HG03025 (cell line): ENCODE data around the gene BCKDHA.
"Not testable (repeated sequence)": the region's sequence is repeated elsewhere in the genome, so short reads cannot be mapped to it uniquely, and the experiment has no call there.

Source experiments
- ATAC-seq: cut with Tn5 transposase; IDR thresholded peaks from one replicate; pipeline ENCODE4 v1.9.1; 2021; ENCODE audit warnings: mild to moderate bottlenecking, moderate library complexity; ENCODE audit not compliant: unreplicated experiment, low FRiP score

BCKDHA gene

GRCh38 chr19:41401483-41401882, 3.9 kb downstream of the BCKDHA start:
- ATAC-seq = no peak

- no peak for ATAC-seq
These were observed 4.4 kb downstream of the BCKDHA start for GRCh38 chr19:41402010-41402409.

GRCh38 chr19:41403181-41403970, 5.8 kb downstream of the BCKDHA start:
- ATAC-seq = no peak

GRCh38 chr19:41405776-41406175, 8.2 kb downstream of the BCKDHA start:
- ATAC-seq = no peak

- no peak for ATAC-seq
These were observed 9.7 kb downstream of the BCKDHA start for GRCh38 chr19:41407271-41407670.

GRCh38 chr19:41408256-41408655, 10.6 kb downstream of the BCKDHA start:
- no peak for ATAC-seq

- not testable (repeated sequence) for ATAC-seq
These were observed 11.2 kb downstream of the BCKDHA start for GRCh38 chr19:41408846-41409245.

GRCh38 chr19:41409288-41409687, 11.7 kb downstream of the BCKDHA start:
- ATAC-seq = no peak

GRCh38 chr19:41410336-41411054, 12.9 kb downstream of the BCKDHA start:
- ATAC-seq = no peak

- no peak for ATAC-seq
These were observed 13.7 kb downstream of the BCKDHA start for GRCh38 chr19:41411100-41411967.

GRCh38 chr19:41411968-41412265, 14.3 kb downstream of the BCKDHA start:
- no peak for ATAC-seq

GRCh38 chr19:41412953-41413352, 15.3 kb downstream of the BCKDHA start:
- ATAC-seq = no peak

GRCh38 chr19:41413947-41414346, 16.3 kb downstream of the BCKDHA start:
- ATAC-seq = no peak

GRCh38 chr19:41414461-41414860, 16.8 kb downstream of the BCKDHA start:
- ATAC-seq = no peak

- ATAC-seq = no peak
These were observed 17.5 kb downstream of the BCKDHA start for GRCh38 chr19:41415154-41415571.

- no peak for ATAC-seq
These were observed 18.6 kb downstream of the BCKDHA start for GRCh38 chr19:41416194-41416674.

GRCh38 chr19:41420101-41420880, 22.7 kb downstream of the BCKDHA start:
- no peak for ATAC-seq

- ATAC-seq = no peak
These were observed 23.7 kb downstream of the BCKDHA start for GRCh38 chr19:41421314-41421713.

GRCh38 chr19:41421973-41422372, 24.4 kb downstream of the BCKDHA start:
- ATAC-seq = no peak

- no peak for ATAC-seq
These were observed 24.8 kb downstream of the BCKDHA start for GRCh38 chr19:41422456-41422855.
